PC-3 (cell line): ENCODE results near the gene GPR78.

Experiments
- CTCF ChIP-seq: fragments of 300-600 bp; sonication (generic); conservative IDR thresholded peaks from 2 replicates; pipeline ENCODE4 v1.5.1; 2017; ENCODE audit warnings: antibody characterized with exemption, low read depth, mild to moderate bottlenecking, low read length
- EZH2 ChIP-seq: fragments of 300-600 bp; sonication (generic); IDR thresholded peaks from one replicate; pipeline ENCODE4 v1.6.1; 2017; ENCODE audit warnings: antibody characterized with exemption, mild to moderate bottlenecking, low read length; ENCODE audit not compliant: unreplicated experiment

GRCh38 chr4:8595237-8596087, 15.3 kb downstream of the GPR78 start:
- TF ChIP-seq CTCF: no peak
- no peak for TF ChIP-seq EZH2
